GM18517 (cell line): ENCODE results near the gene NCKAP5.

Experiments used
- ATAC-seq: cut with Tn5 transposase; IDR thresholded peaks from one replicate; pipeline ENCODE4 v1.9.1; 2021; ENCODE audit warnings: mild to moderate bottlenecking, moderate library complexity; ENCODE audit not compliant: unreplicated experiment

Gene NCKAP5

GRCh38 chr2:132915812-132916549 is 652.3 kb downstream of the NCKAP5 start:
- ATAC-seq, result no peak

- no peak for ATAC-seq
These were observed 656.2 kb downstream of the NCKAP5 start for GRCh38 chr2:132911726-132912724.

- no peak for ATAC-seq
These were observed 657.8 kb downstream of the NCKAP5 start for GRCh38 chr2:132910432-132910831.

GRCh38 chr2:132909427-132909826 is 658.8 kb downstream of the NCKAP5 start:
- no peak for ATAC-seq

GRCh38 chr2:132904142-132904842 is 664.0 kb downstream of the NCKAP5 start:
- ATAC-seq, result no peak

- ATAC-seq, result no peak
These were observed 665.6 kb downstream of the NCKAP5 start for GRCh38 chr2:132902626-132903025.

- no peak for ATAC-seq
These were observed 666.6 kb downstream of the NCKAP5 start for GRCh38 chr2:132901661-132902060.

GRCh38 chr2:132897111-132897510 is 671.2 kb downstream of the NCKAP5 start:
- no peak for ATAC-seq

- ATAC-seq, result no peak
These were observed 672.2 kb downstream of the NCKAP5 start for GRCh38 chr2:132896073-132896472.

GRCh38 chr2:132891498-132891897 is 676.8 kb downstream of the NCKAP5 start:
- no peak for ATAC-seq

GRCh38 chr2:132886574-132886973 is 681.7 kb downstream of the NCKAP5 start:
- ATAC-seq, result no peak

GRCh38 chr2:132884705-132885104 is 683.6 kb downstream of the NCKAP5 start:
- ATAC-seq, result no peak

GRCh38 chr2:132884292-132884691 is 684.0 kb downstream of the NCKAP5 start:
- no peak for ATAC-seq

GRCh38 chr2:132883430-132883829 is 684.8 kb downstream of the NCKAP5 start:
- ATAC-seq, result no peak

GRCh38 chr2:132881546-132881945 is 686.7 kb downstream of the NCKAP5 start:
- ATAC-seq, result no peak

GRCh38 chr2:132877923-132878322 is 690.3 kb downstream of the NCKAP5 start:
- ATAC-seq, result no peak

- ATAC-seq, result no peak
These were observed 691.4 kb downstream of the NCKAP5 start for GRCh38 chr2:132876745-132877391.

GRCh38 chr2:132875193-132875592 is 693.1 kb downstream of the NCKAP5 start:
- ATAC-seq, result no peak

GRCh38 chr2:132873738-132874137 is 694.5 kb downstream of the NCKAP5 start:
- ATAC-seq, result no peak

- ATAC-seq, result no peak
These were observed 696.4 kb downstream of the NCKAP5 start for GRCh38 chr2:132871831-132872230.

GRCh38 chr2:132863961-132864360 is 704.3 kb downstream of the NCKAP5 start:
- ATAC-seq, result no peak
